Epithelial cell of esophagus (primary cell): ENCODE data around the gene HIPK2.
A peak's percentile ranks its signal among the peaks of the same experiment; 100 is the strongest.

Experiments
- DNase-seq: peaks from one replicate; pipeline ENCODE4 v3.0.0; 2010; ENCODE audit warnings: low read depth
- H3K4me3 ChIP-seq: 2 replicates; pipeline ENCODE4 v1.5.1; 2011; ENCODE audit warnings: mild to moderate bottlenecking, low read length, control low read depth
- CTCF ChIP-seq: IDR thresholded peaks from 2 replicates; pipeline ENCODE4 v1.5.1; 2011; ENCODE audit warnings: low read depth, mild to moderate bottlenecking, low read length, control low read depth, inconsistent platforms; ENCODE audit not compliant: insufficient read depth; ENCODE audit errors: missing control alignments

The HIPK2 gene

DNA sequence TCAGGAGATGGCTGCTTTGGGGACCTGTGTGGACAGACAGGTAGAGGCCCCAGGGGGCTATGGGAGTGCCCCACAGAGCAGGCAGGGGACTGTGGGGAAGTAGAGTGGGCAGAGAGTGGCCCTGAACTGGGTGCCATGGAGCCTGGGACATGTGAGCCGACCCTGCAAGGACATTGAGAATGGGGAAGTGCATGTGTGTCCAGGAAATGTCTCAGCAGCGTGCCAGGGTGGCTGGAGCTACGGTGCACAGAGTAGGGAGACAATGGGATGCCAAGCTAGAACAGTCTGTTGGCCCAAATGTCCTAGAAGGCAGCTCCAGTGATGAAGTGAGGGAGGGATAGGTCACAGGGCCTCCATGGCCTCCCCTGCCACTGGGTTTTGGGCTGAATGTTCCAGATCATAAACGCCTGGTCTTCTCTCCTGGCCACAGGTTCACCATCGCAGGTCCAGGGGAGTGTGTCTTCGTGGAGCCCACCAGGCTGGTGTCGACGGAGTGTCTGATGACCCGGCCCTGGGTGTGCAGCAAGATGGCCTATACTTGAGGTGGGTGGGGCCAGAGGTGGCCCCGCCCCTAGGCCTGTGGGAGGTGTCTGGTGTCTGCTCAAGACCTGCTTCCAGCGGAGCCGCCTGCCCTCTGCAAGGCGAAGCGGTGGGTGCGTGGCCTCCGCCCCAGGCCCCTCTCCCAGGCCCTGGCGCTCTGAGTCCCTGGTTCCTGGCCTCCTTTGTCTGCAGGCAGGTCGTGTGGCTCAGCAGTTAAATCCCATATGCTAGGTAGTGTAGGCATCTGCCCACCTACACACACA is 233.8 kb downstream of the HIPK2 start:
- DNase-seq: no peak
- no peak for TF ChIP-seq CTCF
- H3K4me3 ChIP-seq: no peak overlapping the region

DNA sequence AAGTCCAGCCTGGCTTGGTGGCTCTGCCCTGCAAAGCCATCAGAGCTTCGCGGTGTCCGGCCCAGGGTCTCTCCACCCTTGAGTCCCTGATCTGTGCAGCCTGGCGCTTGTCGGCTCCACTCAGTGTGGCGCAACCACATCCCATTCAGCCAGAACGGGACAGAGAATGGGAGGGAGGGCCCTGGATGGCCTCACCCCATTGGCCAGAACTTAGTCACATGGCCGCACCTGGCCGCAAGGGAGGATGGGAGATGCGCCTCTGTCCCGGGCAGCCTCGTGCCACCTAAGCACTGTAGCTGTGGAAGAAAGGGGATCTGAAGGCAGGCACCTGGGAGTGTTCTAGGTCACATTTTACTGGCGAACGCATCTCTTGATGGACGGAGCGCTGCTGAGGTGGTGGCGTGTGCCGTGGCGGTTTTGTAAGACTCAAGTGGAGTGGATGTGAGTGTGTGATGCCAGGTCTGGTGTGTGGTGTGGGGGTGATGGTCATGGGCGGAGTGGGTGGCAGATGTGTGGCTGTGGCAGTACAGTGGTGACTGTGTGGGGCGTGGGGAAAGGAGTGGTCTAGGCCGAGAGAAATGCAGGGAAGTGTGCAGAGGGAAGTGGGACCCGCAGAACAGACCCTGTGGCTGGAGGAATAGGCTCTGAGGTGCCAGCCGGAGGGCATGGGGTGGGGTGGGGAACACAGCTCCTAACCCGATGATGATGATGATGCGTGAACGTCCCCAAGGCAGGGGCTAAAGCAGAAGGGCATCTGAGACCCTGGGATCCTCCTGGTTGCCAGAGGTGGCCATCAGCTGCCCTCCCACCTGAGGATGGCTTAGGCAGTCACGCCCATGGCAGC is 235.3 kb downstream of the HIPK2 start:
- no peak overlapping the region for H3K4me3 ChIP-seq
- TF ChIP-seq CTCF: no peak
- no peak for DNase-seq

GRCh38 chr7:139541600-139542307 is 236.0 kb downstream of the HIPK2 start:
- no peak overlapping the region for H3K4me3 ChIP-seq
- TF ChIP-seq CTCF: no peak
- DNase-seq: no peak

DNA sequence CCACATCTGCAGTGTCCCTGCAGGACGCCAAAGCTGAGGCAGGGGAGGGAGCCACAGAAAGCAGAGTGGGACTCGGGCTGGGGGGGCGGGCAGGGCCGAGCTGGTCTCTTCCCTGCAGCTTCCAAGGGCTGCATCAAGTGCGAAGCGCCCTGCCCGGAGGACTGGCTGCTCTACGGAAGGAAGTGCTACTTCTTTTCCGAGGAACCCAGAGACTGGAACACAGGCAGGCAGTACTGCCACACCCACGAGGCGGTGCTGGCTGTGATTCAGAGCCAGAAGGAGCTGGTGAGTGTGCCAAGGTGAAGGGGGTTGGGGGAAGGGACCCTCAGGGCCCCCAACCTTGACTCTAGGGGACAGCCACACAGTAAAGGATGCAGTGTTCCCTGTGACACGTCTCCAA is 237.6 kb downstream of the HIPK2 start:
- no peak overlapping the region for H3K4me3 ChIP-seq
- no peak for TF ChIP-seq CTCF
- DNase-seq: peak; percentile 25

- no peak overlapping the region for H3K4me3 ChIP-seq
- TF ChIP-seq CTCF: no peak
These were observed 238.7 kb downstream of the HIPK2 start for GRCh38 chr7:139538881-139539635.

GRCh38 chr7:139536152-139536551 is 241.6 kb downstream of the HIPK2 start:
- no peak for TF ChIP-seq CTCF
- no peak for DNase-seq
- H3K4me3 ChIP-seq: no peak overlapping the region

More at GRCh38 chr7:139538881-139539635, 238.7 kb downstream of the HIPK2 start:
- DNase-seq: no peak
